Loucy (cell line): ENCODE measurements around the gene YARS2.

Source experiments
- CTCF ChIP-seq: fragments of 200-600 bp; sonication (generic); conservative IDR thresholded peaks from 2 replicates; pipeline ENCODE4 v1.5.1; 2014; ENCODE audit warnings: mild to moderate bottlenecking, antibody characterized with exemption, low read length
- EZH2phosphoT487 ChIP-seq: fragments of 200-600 bp; IDR thresholded peaks from 2 replicates; pipeline ENCODE4 v1.6.1; 2018; ENCODE audit warnings: antibody characterized with exemption, mild to moderate bottlenecking, moderate library complexity, borderline replicate concordance

GRCh38 chr12:32773691-32774090 lies 18.0 kb upstream of the YARS2 start:
- TF ChIP-seq CTCF (no peak), EZH2phosphoT487 (no peak)
